OCI-LY1 (cell line): ENCODE data around the gene GALNT7.

Source experiments
- H2AFZ ChIP-seq: fragments of 200-600 bp; sonication (generic), shearing (Covaris generic); 2 replicates; pipeline ENCODE4 v1.6.0; 2014; ENCODE audit warnings: antibody characterized with exemption, mild to moderate bottlenecking, low read length
- H3F3A ChIP-seq: fragments of 200-600 bp; sonication (generic), shearing (Covaris generic); 2 replicates; pipeline ENCODE4 v1.6.0; 2014; ENCODE audit warnings: mild to moderate bottlenecking, antibody characterized with exemption, low read length, moderate library complexity; ENCODE audit not compliant: insufficient read depth
- H3K27ac ChIP-seq: fragments of 200-600 bp; sonication (generic); 2 replicates; pipeline ENCODE4 v1.5.1; 2014; ENCODE audit warnings: low read length, mixed run types, mild to moderate bottlenecking, low read depth; ENCODE audit not compliant: poor library complexity, severe bottlenecking
- H3K27me3 ChIP-seq: fragments of 200-600 bp; sonication (generic); 2 replicates; pipeline ENCODE4 v1.6.0; 2014; ENCODE audit warnings: antibody characterized with exemption, mild to moderate bottlenecking, low read length, moderate library complexity; ENCODE audit not compliant: insufficient read depth
- H3K36me3 ChIP-seq: fragments of 200-600 bp; sonication (generic); 2 replicates; pipeline ENCODE4 v1.6.1; 2014; ENCODE audit warnings: mild to moderate bottlenecking, antibody characterized with exemption, low read length, moderate library complexity, mixed read lengths; ENCODE audit not compliant: insufficient read depth
- H3K4me1 ChIP-seq: fragments of 200-600 bp; sonication (generic); 2 replicates; pipeline ENCODE4 v1.5.1; 2014; ENCODE audit warnings: mild to moderate bottlenecking, low read length, moderate library complexity; ENCODE audit not compliant: insufficient read depth, severe bottlenecking
- H3K4me2 ChIP-seq: fragments of 200-600 bp; sonication (generic), shearing (Covaris generic); 2 replicates; pipeline ENCODE4 v1.6.1; 2014; ENCODE audit warnings: low read length
- H3K4me3 ChIP-seq: fragments of 200-600 bp; sonication (generic); 2 replicates; pipeline ENCODE4 v1.5.1; 2014; ENCODE audit warnings: low read length, low read depth, mild to moderate bottlenecking, mixed read lengths; ENCODE audit not compliant: poor library complexity, severe bottlenecking
- H3K79me2 ChIP-seq: fragments of 200-600 bp; shearing (Covaris generic); 2 replicates; pipeline ENCODE4 v1.6.1; 2016; ENCODE audit warnings: mixed run types, low read length, mixed read lengths; ENCODE audit not compliant: insufficient read depth
- H3K9ac ChIP-seq: fragments of 200-600 bp; sonication (generic), shearing (Covaris generic); 2 replicates; pipeline ENCODE4 v1.6.1; 2014; ENCODE audit warnings: mild to moderate bottlenecking, low read length, mixed read lengths
- H3K9me2 ChIP-seq: fragments of 200-600 bp; sonication (generic), shearing (Covaris generic); 2 replicates; pipeline ENCODE4 v1.6.1; 2014; ENCODE audit warnings: low read depth, mild to moderate bottlenecking, low read length, mixed read lengths
- H3K9me3 ChIP-seq: fragments of 200-600 bp; shearing (Covaris generic); 2 replicates; pipeline ENCODE4 v1.6.1; 2014; ENCODE audit warnings: low read length, mixed read lengths
- H4K20me1 ChIP-seq: fragments of 200-600 bp; sonication (generic), shearing (Covaris generic); 2 replicates; pipeline ENCODE4 v1.6.0; 2016; ENCODE audit warnings: mild to moderate bottlenecking, low read length; ENCODE audit not compliant: insufficient read depth
- CTCF ChIP-seq: fragments of 200-600 bp; sonication (generic), shearing (Covaris generic); IDR thresholded peaks from 2 replicates; pipeline ENCODE4 v1.5.1; 2017; ENCODE audit warnings: mild to moderate bottlenecking, antibody characterized with exemption, low read length, moderate library complexity, mixed read lengths
- EZH2 ChIP-seq: fragments of 200-600 bp; sonication (generic), shearing (Covaris generic); IDR thresholded peaks from 2 replicates; pipeline ENCODE4 v1.8.0; 2017; ENCODE audit warnings: borderline replicate concordance, mixed run types, mild to moderate bottlenecking, antibody characterized with exemption, low read length, moderate library complexity, mixed read lengths

GALNT7 gene

DNA sequence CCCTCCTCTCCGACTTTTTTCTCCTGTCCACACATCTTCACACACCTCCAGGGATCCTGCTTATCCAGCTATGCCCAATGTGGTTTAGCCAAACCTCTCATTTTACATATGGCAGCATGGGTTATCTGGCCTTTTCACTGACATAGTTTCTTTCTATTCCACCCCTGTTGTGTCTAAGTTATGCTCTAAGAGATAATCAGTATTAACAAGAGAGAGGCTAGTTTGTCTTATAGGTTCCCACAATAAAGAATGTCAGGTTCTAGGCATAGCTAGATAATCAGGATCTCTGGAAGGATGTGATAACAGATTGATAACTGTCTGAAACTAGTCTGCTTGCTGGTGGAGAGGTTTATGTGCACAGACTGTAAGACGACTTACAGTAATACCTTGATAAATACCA, 7.7 kb upstream of the GALNT7 start:
- Histone ChIP-seq H3K4me1 (no peaks in the 10 kb centered on the region), H2AFZ (no peak overlapping the region), H4K20me1 (no peaks in the 10 kb centered on the region), H3K4me3 (no peak overlapping the region), H3K9ac (no peak overlapping the region), H3K36me3 (peaks cover 69% of the 10 kb centered on the region), H3K27ac (no peak overlapping the region), H3K9me3 (no peaks in the 10 kb centered on the region), H3K4me2 (no peak overlapping the region), H3F3A (no peaks in the 10 kb centered on the region), H3K27me3 (no peaks in the 10 kb centered on the region), H3K79me2 (no peaks in the 10 kb centered on the region), H3K9me2 (no peaks in the 10 kb centered on the region)
- TF ChIP-seq EZH2 (no peak), CTCF (no peak)

GRCh38 chr4:173161311-173161710, 7.3 kb upstream of the GALNT7 start:
- Histone ChIP-seq H3K27me3 (no peaks in the 10 kb centered on the region), H3K9ac (no peak overlapping the region), H3K79me2 (no peaks in the 10 kb centered on the region), H3K4me2 (no peak overlapping the region), H3K9me3 (no peaks in the 10 kb centered on the region), H3K4me1 (no peaks in the 10 kb centered on the region), H3K9me2 (no peaks in the 10 kb centered on the region), H3K36me3 (peaks cover 69% of the 10 kb centered on the region), H4K20me1 (no peaks in the 10 kb centered on the region), H3K4me3 (no peak overlapping the region), H3F3A (no peaks in the 10 kb centered on the region), H3K27ac (no peak overlapping the region), H2AFZ (no peak overlapping the region)
- TF ChIP-seq CTCF: no peak
- TF ChIP-seq EZH2: no peak

GRCh38 chr4:173165706-173166105, 2.9 kb upstream of the GALNT7 start:
- no peak overlapping the region for H2AFZ ChIP-seq
- no peaks in the 10 kb centered on the region for H3K9me2 ChIP-seq
- no peaks in the 10 kb centered on the region for H3F3A ChIP-seq
- H3K4me2 ChIP-seq: no peak overlapping the region
- H3K79me2 ChIP-seq: peaks cover 14% of the 10 kb centered on the region
- peaks cover 62% of the 10 kb centered on the region for H3K36me3 ChIP-seq
- no peaks in the 10 kb centered on the region for H3K9me3 ChIP-seq
- TF ChIP-seq CTCF: no peak
- TF ChIP-seq EZH2: no peak
- H3K9ac ChIP-seq: no peak overlapping the region
- no peaks in the 10 kb centered on the region for H3K27me3 ChIP-seq
- no peaks in the 10 kb centered on the region for H4K20me1 ChIP-seq
- peaks cover 23% of the 10 kb centered on the region for H3K4me1 ChIP-seq
- H3K27ac ChIP-seq: no peak overlapping the region
- H3K4me3 ChIP-seq: no peak overlapping the region
